ENCODE measurements around the gene MRPS26. TPM values are rescaled to one million over a fixed set of nuclear protein-coding genes. Genes with fewer than 3 reads are reported as not detected.

MRPS26 gene
- total RNA-seq, 1 experiment from 2014 or later, result 84.3 TPM

DNA sequence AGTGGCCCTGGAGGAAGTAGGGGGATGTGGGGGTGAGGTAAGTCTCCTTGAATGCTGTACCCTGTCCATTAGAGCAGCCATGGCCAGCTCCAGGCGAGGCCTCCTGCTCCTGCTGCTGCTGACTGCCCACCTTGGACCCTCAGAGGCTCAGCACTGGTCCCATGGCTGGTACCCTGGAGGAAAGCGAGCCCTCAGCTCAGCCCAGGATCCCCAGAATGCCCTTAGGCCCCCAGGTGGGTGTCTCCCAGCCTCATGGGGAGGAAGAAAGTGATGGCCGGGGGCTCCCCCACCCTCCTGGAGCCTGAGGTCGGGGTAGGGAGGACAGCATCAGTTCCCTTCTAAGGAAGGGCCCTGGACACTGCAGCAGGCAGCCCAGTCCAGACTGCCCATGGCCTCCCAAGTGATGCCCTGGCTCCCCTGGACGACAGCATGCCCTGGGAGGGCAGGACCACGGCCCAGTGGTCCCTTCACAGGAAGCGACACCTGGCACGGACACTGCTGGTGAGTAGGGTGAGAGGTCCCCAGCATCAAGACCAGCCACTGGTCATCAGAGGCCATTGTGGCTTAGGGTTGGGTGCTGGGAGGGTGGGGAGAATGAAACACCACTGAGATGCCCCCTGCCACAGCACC, 1.4 kb upstream of the MRPS26 start:
- H4K20me1 ChIP-seq (ENCODE audit: insufficient read depth), result no peaks in the 10 kb centered on the region
- ChIA-PET RAD21 (ENCODE audit: low non-redundant PET in 1 of 2, low total read pairs in 2 of 2, uncharacterized antibody in 2 of 2, unreplicated experiment in 2 of 2) (no interaction called here), POLR2A (no interaction called here), CTCF (no interaction called here)
- intact Hi-C loops (cut with micrococcal nuclease), result no loop called here
- no TSS peak for BruUV-seq (replicated peaks)
- peak overlapping the region; percentile 97; the same call in 1 of the 2 replicates for H3K4me2 ChIP-seq (ENCODE audit: low read length)
- peak overlapping the region; percentile 88; the same call in 1 of the 2 replicates for H3K9ac ChIP-seq (ENCODE audit: low read length)
- no peaks in the 10 kb centered on the region for H3K9me2 ChIP-seq (ENCODE audit: insufficient read depth)
- DNase-seq (ENCODE audit: low read depth, low spot score), result no peak
- H3K4me1 ChIP-seq (ENCODE audit: control insufficient read depth in 1 of 2, insufficient read depth in 2 of 2, low read length in 2 of 2), result peaks cover 4 to 27% of the 10 kb centered on the region in 2 experiments; a peak in 3 of 4 replicates
- no peak for ATAC-seq
- H3K27ac ChIP-seq (ENCODE audit: low read depth, low read length), result peak overlapping the region; percentile 87; the same call in 1 of the 2 replicates
- TF ChIP-seq SP1 (IDR thresholded peaks at IDR 0.05; ENCODE audit: low read depth) (no peak), CBX3 (IDR thresholded peaks at IDR 0.05; ENCODE audit: low read depth) (no peak), CEBPB (IDR thresholded peaks at IDR 0.05; ENCODE audit: low read depth) (no peak), EZH2phosphoT487 (IDR thresholded peaks at IDR 0.05; ENCODE audit: borderline replicate concordance) (no peak), YY1 (IDR thresholded peaks at IDR 0.05; ENCODE audit: extremely low read depth, insufficient replicate concordance, low read depth, low read length) (no peak), ZNF274 (IDR thresholded peaks at IDR 0.05; ENCODE audit: low read depth, low read length) (no peak), ELF1 (IDR thresholded peaks at IDR 0.05; ENCODE audit: borderline replicate concordance, low read depth) (no peak), EGR1 (IDR thresholded peaks at IDR 0.05; ENCODE audit: low read depth) (no peak), POLR2AphosphoS5 (IDR thresholded peaks at IDR 0.05; ENCODE audit: low read depth, low read length) (no peak)
- TF ChIP-seq, protein P1, sequence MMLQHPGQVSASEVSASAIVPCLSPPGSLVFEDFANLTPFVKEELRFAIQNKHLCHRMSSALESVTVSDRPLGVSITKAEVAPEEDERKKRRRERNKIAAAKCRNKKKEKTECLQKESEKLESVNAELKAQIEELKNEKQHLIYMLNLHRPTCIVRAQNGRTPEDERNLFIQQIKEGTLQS (IDR thresholded peaks at IDR 0.05), result no peak
- no peaks in the 10 kb centered on the region for H3K27me3 ChIP-seq (ENCODE audit: insufficient read depth, low read length)
- H3K36me3 ChIP-seq (ENCODE audit: control insufficient read depth in 1 of 2, insufficient read depth in 2 of 2, low read length in 2 of 2), result peaks cover 4 to 13% of the 10 kb centered on the region in 2 experiments; a peak in 2 of 4 replicates
- H3K9me3 ChIP-seq (ENCODE audit: control insufficient read depth in 1 of 2, insufficient read depth in 1 of 2, low read depth in 1 of 2, low read length in 2 of 2), result no peaks in the 10 kb centered on the region
- H2AFZ ChIP-seq (ENCODE audit: low read depth, low read length, poor library complexity, severe bottlenecking), result no peak overlapping the region
- no peak overlapping the region for H3K4me3 ChIP-seq (replicated peaks in 1 of 2; ENCODE audit: low read depth in 1 of 2, low read length in 2 of 2)
- peaks cover 27% of the 10 kb centered on the region for H3K79me2 ChIP-seq (ENCODE audit: insufficient read depth, low read length)

All from HCT116 (cell line).